SK-N-SH (cell line): ENCODE measurements around the gene AGTRAP. TPM values are rescaled to one million over a fixed set of nuclear protein-coding genes. Genes with fewer than 3 reads are reported as not detected.
A peak's percentile ranks its signal among the peaks of the same experiment; 100 is the strongest.

Experiments used
- CTCF ChIA-PET: fragments of 300-600, 350-600 bp; formaldehyde crosslinking; extraction: SDS; loops from one replicate; lab custom pipeline; 2021; lab: Yijun Ruan, JAX
- POLR2A ChIA-PET: fragments of 350-600 bp; sonication (Branson Sonifier 250); formaldehyde crosslinking; extraction: SDS; loops from one replicate; lab custom pipeline; 2020; ENCODE audit warnings: antibody characterized with exemption, inconsistent platforms; lab: Yijun Ruan, JAX
- DNase-seq: peaks from one replicate; pipeline ENCODE4 v3.0.0; 2012
- H2AFZ ChIP-seq: fragments of 200-600 bp; sonication (generic); 2 replicates; pipeline ENCODE4 v1.8.1; 2016; ENCODE audit warnings: antibody characterized with exemption, mild to moderate bottlenecking, low read depth
- H3F3A ChIP-seq: fragments of 200-600 bp; sonication (generic); replicated peaks from 2 replicates; pipeline ENCODE3; 2016; ENCODE audit warnings: antibody characterized with exemption, mild to moderate bottlenecking; ENCODE audit not compliant: insufficient read depth
- H3K27ac ChIP-seq, 2 experiments: fragments of 200-500 bp in 1 of 2; fragments of 200-600 bp in 1 of 2; sonication (Bioruptor generic) in 1 of 2; sonication (generic), shearing (Covaris generic) in 1 of 2; 2 replicates each; pipeline versions ENCODE4 v1.5.1 to v1.6.1; 2014 to 2016; ENCODE audit warnings: low read depth in 2 of 2, inconsistent platforms in 1 of 2, low read length in 1 of 2, mild to moderate bottlenecking in 1 of 2, mixed read lengths in 1 of 2
- H3K27me3 ChIP-seq: fragments of 200-600 bp; sonication (generic), shearing (Covaris generic); 2 replicates; pipeline ENCODE4 v1.6.1; 2016; ENCODE audit warnings: mixed run types; ENCODE audit not compliant: insufficient read depth
- H3K36me3 ChIP-seq, 2 experiments: fragments of 200-500 bp in 1 of 2; fragments of 200-600 bp in 1 of 2; sonication (Bioruptor generic) in 1 of 2; sonication (generic) in 1 of 2; replicated peaks in 1 of 2; 2 replicates each; pipeline versions ENCODE3 to v1.5.1; 2014 to 2016; ENCODE audit warnings: low read length in 1 of 2, mild to moderate bottlenecking in 1 of 2; ENCODE audit not compliant: insufficient read depth in 2 of 2, control insufficient read depth in 1 of 2
- H3K4me1 ChIP-seq, 2 experiments: fragments of 200-500 bp in 1 of 2; fragments of 200-600 bp in 1 of 2; sonication (Bioruptor generic) in 1 of 2; sonication (generic), shearing (Covaris generic) in 1 of 2; 2 replicates each; pipeline versions ENCODE4 v1.5.1 to v1.6.1; 2014 to 2016; ENCODE audit warnings: low read depth in 1 of 2, low read length in 1 of 2, mixed run types in 1 of 2; ENCODE audit not compliant: insufficient read depth in 2 of 2, control insufficient read depth in 1 of 2
- H3K4me2 ChIP-seq: fragments of 200-600 bp; sonication (generic), shearing (Covaris generic); 2 replicates; pipeline ENCODE4 v1.6.1; 2017; ENCODE audit warnings: mixed run types
- H3K4me3 ChIP-seq, 2 experiments: fragments of 200-500 bp in 1 of 2; fragments of 200-600 bp in 1 of 2; sonication (Bioruptor generic) in 1 of 2; sonication (generic), shearing (Covaris generic) in 1 of 2; 2 replicates each; pipeline versions ENCODE4 v1.5.1 to v1.8.1; 2014 to 2016; ENCODE audit warnings: low read depth in 2 of 2, inconsistent platforms in 1 of 2, low read length in 1 of 2, mild to moderate bottlenecking in 1 of 2, mixed read lengths in 1 of 2, moderate library complexity in 1 of 2
- H3K79me2 ChIP-seq: fragments of 200-600 bp; sonication (generic); 2 replicates; pipeline ENCODE4 v1.8.1; 2017; ENCODE audit warnings: mild to moderate bottlenecking; ENCODE audit not compliant: insufficient read depth
- H3K9ac ChIP-seq: fragments of 200-600 bp; sonication (generic); 2 replicates; pipeline ENCODE4 v1.6.1; 2017; ENCODE audit warnings: mixed run types
- H3K9me2 ChIP-seq: fragments of 200-600 bp; sonication (generic); 2 replicates; pipeline ENCODE4 v1.6.1; 2017; ENCODE audit warnings: mixed run types
- H3K9me3 ChIP-seq: fragments of 200-600 bp; sonication (generic); 2 replicates; pipeline ENCODE4 v1.6.1; 2017; ENCODE audit warnings: mixed run types, mild to moderate bottlenecking, moderate library complexity
- H4K20me1 ChIP-seq: fragments of 200-600 bp; sonication (generic); 2 replicates; pipeline ENCODE4 v1.6.1; 2017; ENCODE audit warnings: mild to moderate bottlenecking, mixed run types; ENCODE audit not compliant: insufficient read depth
- CHD2 ChIP-seq: fragments of 150-350 bp; IDR thresholded peaks from 2 replicates; pipeline ENCODE4 v1.6.1; 2018; ENCODE audit warnings: low read length; ENCODE audit not compliant: partially characterized antibody
- FOSL2 ChIP-seq: IDR thresholded peaks from 2 replicates; pipeline ENCODE4 v1.4.0; 2012; ENCODE audit warnings: low read depth, mild to moderate bottlenecking, moderate library complexity, borderline replicate concordance
- JUND ChIP-seq: IDR thresholded peaks from 2 replicates; pipeline ENCODE4 v1.4.0; 2012
- MAX ChIP-seq: IDR thresholded peaks from 2 replicates; pipeline ENCODE4 v1.4.0; 2012; ENCODE audit warnings: low read depth
- MXI1 ChIP-seq: IDR thresholded peaks from 2 replicates; pipeline ENCODE4 v1.6.1; 2012; ENCODE audit warnings: mild to moderate bottlenecking, low read depth, low read length, improper control_type of control experiment
- NFIC ChIP-seq: IDR thresholded peaks from 2 replicates; pipeline ENCODE4 v1.4.0; 2012; ENCODE audit warnings: borderline replicate concordance
- PBX3 ChIP-seq: IDR thresholded peaks from 2 replicates; pipeline ENCODE4; 2012
- RCOR1 ChIP-seq: fragments of 150-350 bp; IDR thresholded peaks from 2 replicates; pipeline ENCODE4 v1.6.1; 2017; ENCODE audit warnings: antibody characterized with exemption, low read length
- RXRA ChIP-seq: IDR thresholded peaks from 2 replicates; pipeline ENCODE4 v1.4.0; 2012; ENCODE audit warnings: low read depth, mild to moderate bottlenecking, borderline replicate concordance
- SIN3A ChIP-seq: IDR thresholded peaks from 2 replicates; pipeline ENCODE4 v1.6.1; 2012; ENCODE audit warnings: low read depth, mild to moderate bottlenecking, low read length, moderate library complexity, borderline replicate concordance
- SMC3 ChIP-seq: IDR thresholded peaks from 2 replicates; pipeline ENCODE4 v1.6.1; 2012; ENCODE audit warnings: low read depth, low read length, improper control_type of control experiment
- TAF1 ChIP-seq: IDR thresholded peaks from 2 replicates; pipeline ENCODE4 v1.6.1; 2012; ENCODE audit warnings: low read depth, mild to moderate bottlenecking, low read length, moderate library complexity, borderline replicate concordance
- TCF12 ChIP-seq: IDR thresholded peaks from 2 replicates; pipeline ENCODE4 v1.4.0; 2012
- WGBS: methylation state at CpG from one replicate; pipeline ENCODE4 v1.1.6; 2017; ENCODE audit warnings: low lambda C conversion rate; 5-methylcytosine and 5-hydroxymethylcytosine counted together
- polyA plus RNA-seq, 3 experiments: library from polyadenylated mRNA; depleted of rRNA; stranded (reverse); fragments of >200 nt; gene quantifications; 2 replicates each; pipeline ENCODE4 v1.2.3, GENCODE V29; 2012
- TF ChIP-seq, protein P1 (sequence below): fragments of 150-350 bp; IDR thresholded peaks from 2 replicates; pipeline ENCODE4 v1.6.1; 2017; ENCODE audit warnings: antibody characterized with exemption, low read length, low read depth, borderline replicate concordance
- TF ChIP-seq, protein P2 (sequence below): fragments of 150-350 bp; IDR thresholded peaks from 2 replicates; pipeline ENCODE4 v1.6.1; 2016; ENCODE audit warnings: mild to moderate bottlenecking, low read depth, low read length

The AGTRAP gene
- polyA plus RNA-seq, 1 of the 3 experiments (the other 2 are of a cell fraction) = 66.2 TPM

DNA sequence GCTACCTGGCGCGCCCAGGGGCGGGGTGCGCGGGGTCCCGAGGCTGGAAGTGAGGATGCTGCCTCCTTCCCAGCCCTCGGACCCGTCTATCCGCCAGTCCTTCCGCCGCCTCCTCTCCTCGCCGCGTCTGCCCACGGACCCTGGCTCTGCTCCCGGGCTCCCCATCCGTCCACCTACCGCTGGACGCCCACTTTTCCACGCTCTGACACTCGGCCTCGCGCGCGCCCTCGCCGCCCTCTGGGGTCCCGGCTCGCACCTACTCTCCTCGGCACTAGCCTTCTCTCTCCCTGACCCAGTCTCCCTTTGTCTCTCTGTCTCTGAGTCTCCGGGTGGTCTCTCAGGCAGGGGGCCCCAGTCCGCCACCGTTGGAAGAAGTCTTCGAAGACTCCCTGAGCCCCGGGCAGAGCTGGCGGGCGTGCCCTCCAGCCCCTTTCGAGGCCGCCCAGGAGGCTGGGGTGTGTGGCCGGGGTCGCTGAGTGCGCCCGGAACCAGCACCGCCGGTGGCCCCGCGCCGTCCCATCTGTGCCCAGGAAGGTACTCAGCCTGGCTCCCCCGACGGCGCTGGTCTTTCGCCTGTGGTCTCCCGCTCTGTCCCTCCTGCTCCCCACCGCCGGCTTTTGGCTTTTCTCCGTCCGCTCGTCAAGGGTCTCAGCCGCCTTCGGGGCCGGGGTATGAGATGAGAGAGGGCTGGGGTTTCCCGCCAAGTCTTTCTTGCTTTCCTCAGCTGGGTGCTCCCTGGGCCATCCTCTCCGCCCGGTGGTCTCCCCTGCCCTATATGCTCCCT lies 43.8 kb upstream of the AGTRAP start:
- CTCF ChIA-PET = interaction anchor here (1.0 to 3.4 kb wide), 3 partner anchors 8 to 42 kb away, joined by 3 to 11 read pairs (median 3); no protein-coding TSS in a partner anchor
- Histone ChIP-seq H3K27ac (no peak overlapping the region), H3K36me3 (no peaks in the 10 kb centered on the region), H2AFZ (no peak overlapping the region), H3K79me2 (no peaks in the 10 kb centered on the region), H3K9me3 (no peaks in the 10 kb centered on the region), H4K20me1 (0 out of 2 replicates have a peak, but pooled peaks cover 5% of the 10 kb centered on the region), H3K4me2 (peak overlapping the region; percentile 76; the same call in 1 of the 2 replicates), H3K9ac (no peak overlapping the region), H3K4me1 (peaks cover 6 to 15% of the 10 kb centered on the region in 2 experiments; a peak in 3 of 4 replicates), H3K27me3 (peaks cover 14% of the 10 kb centered on the region), H3K9me2 (no peaks in the 10 kb centered on the region), H3F3A (peaks cover 16% of the 10 kb centered on the region), H3K4me3 (no peak overlapping the region)
- DNase-seq = no peak
- TF ChIP-seq TAF1 (no peak), CHD2 (no peak), MXI1 (no peak), SIN3A (no peak)
- TF ChIP-seq, protein P1, sequence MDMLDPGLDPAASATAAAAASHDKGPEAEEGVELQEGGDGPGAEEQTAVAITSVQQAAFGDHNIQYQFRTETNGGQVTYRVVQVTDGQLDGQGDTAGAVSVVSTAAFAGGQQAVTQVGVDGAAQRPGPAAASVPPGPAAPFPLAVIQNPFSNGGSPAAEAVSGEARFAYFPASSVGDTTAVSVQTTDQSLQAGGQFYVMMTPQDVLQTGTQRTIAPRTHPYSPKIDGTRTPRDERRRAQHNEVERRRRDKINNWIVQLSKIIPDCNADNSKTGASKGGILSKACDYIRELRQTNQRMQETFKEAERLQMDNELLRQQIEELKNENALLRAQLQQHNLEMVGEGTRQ = no peak
- POLR2A ChIA-PET = interaction anchor here (1.0 kb wide), 1 partner anchor 37 kb away, joined by 3 read pairs; the partner anchor contains the start of genes FBXO2 and FBXO44
- 54% methylated on average over 36 of the region's 64 CpGs for WGBS

GRCh38 chr1:11693024-11693590 lies 42.8 kb upstream of the AGTRAP start:
- no peak overlapping the region for H3K4me3 ChIP-seq
- CTCF ChIA-PET = interaction anchor here (0.8 to 2.7 kb wide), 5 partner anchors 9 to 43 kb away, joined by 3 to 10 read pairs (median 4); no protein-coding TSS in a partner anchor

More at GRCh38 chr1:11693024-11693590, 42.8 kb upstream of the AGTRAP start:
- Histone ChIP-seq H3K4me2 (peak overlapping the region; percentile 76; the same call in 1 of the 2 replicates), H3K9ac (no peak overlapping the region), H3F3A (peaks cover 16% of the 10 kb centered on the region), H3K36me3 (no peaks in the 10 kb centered on the region), H3K27me3 (peaks cover 14% of the 10 kb centered on the region), H3K79me2 (no peaks in the 10 kb centered on the region), H2AFZ (no peak overlapping the region), H3K9me3 (no peaks in the 10 kb centered on the region), H3K4me1 (peaks cover 6 to 15% of the 10 kb centered on the region in 2 experiments; a peak in 3 of 4 replicates), H4K20me1 (0 out of 2 replicates have a peak, but pooled peaks cover 5% of the 10 kb centered on the region), H3K9me2 (no peaks in the 10 kb centered on the region), H3K27ac (peak overlapping the region in 1 of 2 experiments; percentile 13; a peak in 1 of 4 replicates)
- TF ChIP-seq MXI1 (no peak), FOSL2 (peak; percentile 82), NFIC (peak; percentile 91), RCOR1 (no peak), RXRA (no peak), PBX3 (peak; percentile 60), TCF12 (peak; percentile 71), SMC3 (no peak), TAF1 (no peak), JUND (peak; percentile 67), MAX (no peak; the same call in 1 of the 2 replicates)
- TF ChIP-seq, protein P2, sequence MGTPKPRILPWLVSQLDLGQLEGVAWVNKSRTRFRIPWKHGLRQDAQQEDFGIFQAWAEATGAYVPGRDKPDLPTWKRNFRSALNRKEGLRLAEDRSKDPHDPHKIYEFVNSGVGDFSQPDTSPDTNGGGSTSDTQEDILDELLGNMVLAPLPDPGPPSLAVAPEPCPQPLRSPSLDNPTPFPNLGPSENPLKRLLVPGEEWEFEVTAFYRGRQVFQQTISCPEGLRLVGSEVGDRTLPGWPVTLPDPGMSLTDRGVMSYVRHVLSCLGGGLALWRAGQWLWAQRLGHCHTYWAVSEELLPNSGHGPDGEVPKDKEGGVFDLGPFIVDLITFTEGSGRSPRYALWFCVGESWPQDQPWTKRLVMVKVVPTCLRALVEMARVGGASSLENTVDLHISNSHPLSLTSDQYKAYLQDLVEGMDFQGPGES = no peak
- TF ChIP-seq, protein P1 = no peak
- POLR2A ChIA-PET = no interaction called here
- WGBS = 14% methylated on average over 5 of the region's 6 CpGs
- DNase-seq = no peak
